ENCODE data around the gene GDF2. TPM values are rescaled to one million over a fixed set of nuclear protein-coding genes. Genes with fewer than 3 reads are reported as not detected.

GDF2 gene
- polyA plus RNA-seq, 1 donor, result not detected

DNA sequence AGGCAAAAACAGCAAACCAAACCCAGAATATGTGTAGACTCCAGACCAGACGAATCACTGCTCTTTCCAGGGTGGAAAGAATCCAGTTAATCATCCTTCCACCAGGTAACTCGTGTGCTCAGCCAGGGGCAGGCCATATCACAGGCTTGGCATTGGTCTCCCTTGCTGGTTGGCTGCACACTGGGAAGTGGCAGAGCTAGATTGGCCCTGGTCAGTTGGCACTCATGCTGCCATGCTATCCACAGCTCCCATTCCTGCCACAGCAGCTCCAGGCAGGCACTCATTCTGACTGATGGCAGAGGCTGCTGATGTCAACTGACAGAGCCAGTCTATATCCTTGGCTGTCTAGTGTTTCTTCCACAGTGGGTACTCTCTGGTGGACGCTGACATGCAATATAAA, 31.9 kb upstream of the GDF2 start:
- DNase-seq, result no peak
- Histone ChIP-seq H3K27me3 (ENCODE audit: control insufficient read depth, insufficient read depth, low read length) (peaks cover 20% of the 10 kb centered on the region), H3K4me3 (ENCODE audit: low read length) (no peak overlapping the region), H3K36me3 (ENCODE audit: control insufficient read depth, insufficient read depth, low read length) (no peaks in the 10 kb centered on the region), H3K27ac (ENCODE audit: low read length) (no peak overlapping the region), H3K9me3 (ENCODE audit: control insufficient read depth, low read depth, low read length) (no peaks in the 10 kb centered on the region), H3K4me1 (ENCODE audit: control insufficient read depth, insufficient read depth, low read length) (no peaks in the 10 kb centered on the region)
- no CpG with 5 or more reads among the region's 3 CpGs for WGBS (ENCODE audit: insufficient coverage, low lambda C conversion rate)

DNA sequence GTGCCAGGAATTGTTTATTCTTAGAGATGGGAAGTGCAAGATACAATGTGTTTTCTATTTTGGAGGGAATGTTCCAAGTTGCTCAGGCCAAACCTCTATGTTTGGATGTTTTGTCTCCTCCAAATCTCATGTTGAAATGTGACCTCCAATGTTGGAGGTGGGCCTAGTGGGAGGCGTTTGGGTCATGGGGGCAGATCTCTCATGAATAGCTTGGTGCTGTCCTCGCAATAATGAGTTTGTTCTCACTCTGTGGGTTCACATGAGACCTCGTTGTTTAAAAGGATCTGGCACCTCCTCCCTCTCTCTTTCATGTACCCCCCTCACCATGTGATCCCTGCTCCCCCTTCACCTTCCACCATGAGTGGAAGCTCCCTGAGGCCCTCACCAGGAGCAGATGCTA, 30.6 kb upstream of the GDF2 start:
- H3K36me3 ChIP-seq (ENCODE audit: control insufficient read depth, insufficient read depth, low read length), result no peaks in the 10 kb centered on the region
- DNase-seq, result no peak
- WGBS (ENCODE audit: insufficient coverage, low lambda C conversion rate), result no CpG with 5 or more reads among the region's 3 CpGs
- no peaks in the 10 kb centered on the region for H3K4me1 ChIP-seq (ENCODE audit: control insufficient read depth, insufficient read depth, low read length)
- no peak overlapping the region for H3K4me3 ChIP-seq (ENCODE audit: low read length)
- H3K27me3 ChIP-seq (ENCODE audit: control insufficient read depth, insufficient read depth, low read length), result peaks cover 27% of the 10 kb centered on the region
- H3K27ac ChIP-seq (ENCODE audit: low read length), result no peak overlapping the region
- no peaks in the 10 kb centered on the region for H3K9me3 ChIP-seq (ENCODE audit: control insufficient read depth, low read depth, low read length)

- Histone ChIP-seq H3K4me1 (ENCODE audit: control insufficient read depth, insufficient read depth, low read length) (no peaks in the 10 kb centered on the region), H3K27ac (ENCODE audit: low read length) (no peak overlapping the region), H3K27me3 (ENCODE audit: control insufficient read depth, insufficient read depth, low read length) (peaks cover 50% of the 10 kb centered on the region), H3K9me3 (ENCODE audit: control insufficient read depth, low read depth, low read length) (no peaks in the 10 kb centered on the region), H3K4me3 (ENCODE audit: low read length) (no peak overlapping the region), H3K36me3 (ENCODE audit: control insufficient read depth, insufficient read depth, low read length) (no peaks in the 10 kb centered on the region)
- 90% methylated on average over 2 of the region's 9 CpGs for WGBS (ENCODE audit: insufficient coverage, low lambda C conversion rate)
- DNase-seq, result no peak
Measured at GRCh38 chr10:47294057-47294456, 28.2 kb upstream of the GDF2 start.

GRCh38 chr10:47294501-47294900, 27.8 kb upstream of the GDF2 start:
- WGBS (ENCODE audit: insufficient coverage, low lambda C conversion rate), result no CpG with 5 or more reads among the region's 5 CpGs
- no peak for DNase-seq
- Histone ChIP-seq H3K4me3 (ENCODE audit: low read length) (no peak overlapping the region), H3K4me1 (ENCODE audit: control insufficient read depth, insufficient read depth, low read length) (no peaks in the 10 kb centered on the region), H3K27me3 (ENCODE audit: control insufficient read depth, insufficient read depth, low read length) (peaks cover 53% of the 10 kb centered on the region), H3K9me3 (ENCODE audit: control insufficient read depth, low read depth, low read length) (no peaks in the 10 kb centered on the region), H3K27ac (ENCODE audit: low read length) (no peak overlapping the region), H3K36me3 (ENCODE audit: control insufficient read depth, insufficient read depth, low read length) (no peaks in the 10 kb centered on the region)

DNA sequence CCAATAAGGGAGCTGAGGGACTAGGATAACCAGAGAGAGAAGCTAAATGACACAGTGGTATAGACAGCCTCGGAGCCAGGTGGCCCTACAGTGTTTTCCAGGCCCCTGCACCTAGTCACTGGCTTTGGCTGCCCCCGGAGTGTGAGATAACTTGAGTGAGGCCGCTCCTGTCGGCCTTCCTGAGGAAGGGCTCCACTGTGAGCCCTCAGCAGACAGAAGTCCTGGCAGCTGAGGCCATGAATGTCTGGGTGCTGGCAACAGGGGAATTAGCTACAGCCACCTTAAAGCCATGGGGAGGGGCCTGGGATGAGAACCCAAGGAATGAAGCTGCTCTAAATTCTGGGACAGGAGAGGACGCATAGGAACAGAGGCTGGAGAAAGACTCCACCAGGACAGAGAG, 26.8 kb upstream of the GDF2 start:
- Histone ChIP-seq H3K4me3 (ENCODE audit: low read length) (no peak overlapping the region), H3K27me3 (ENCODE audit: control insufficient read depth, insufficient read depth, low read length) (peaks cover 58% of the 10 kb centered on the region), H3K36me3 (ENCODE audit: control insufficient read depth, insufficient read depth, low read length) (no peaks in the 10 kb centered on the region), H3K4me1 (ENCODE audit: control insufficient read depth, insufficient read depth, low read length) (no peaks in the 10 kb centered on the region), H3K27ac (ENCODE audit: low read length) (no peak overlapping the region), H3K9me3 (ENCODE audit: control insufficient read depth, low read depth, low read length) (no peaks in the 10 kb centered on the region)
- no CpG with 5 or more reads among the region's 5 CpGs for WGBS (ENCODE audit: insufficient coverage, low lambda C conversion rate)
- no peak for DNase-seq

DNA sequence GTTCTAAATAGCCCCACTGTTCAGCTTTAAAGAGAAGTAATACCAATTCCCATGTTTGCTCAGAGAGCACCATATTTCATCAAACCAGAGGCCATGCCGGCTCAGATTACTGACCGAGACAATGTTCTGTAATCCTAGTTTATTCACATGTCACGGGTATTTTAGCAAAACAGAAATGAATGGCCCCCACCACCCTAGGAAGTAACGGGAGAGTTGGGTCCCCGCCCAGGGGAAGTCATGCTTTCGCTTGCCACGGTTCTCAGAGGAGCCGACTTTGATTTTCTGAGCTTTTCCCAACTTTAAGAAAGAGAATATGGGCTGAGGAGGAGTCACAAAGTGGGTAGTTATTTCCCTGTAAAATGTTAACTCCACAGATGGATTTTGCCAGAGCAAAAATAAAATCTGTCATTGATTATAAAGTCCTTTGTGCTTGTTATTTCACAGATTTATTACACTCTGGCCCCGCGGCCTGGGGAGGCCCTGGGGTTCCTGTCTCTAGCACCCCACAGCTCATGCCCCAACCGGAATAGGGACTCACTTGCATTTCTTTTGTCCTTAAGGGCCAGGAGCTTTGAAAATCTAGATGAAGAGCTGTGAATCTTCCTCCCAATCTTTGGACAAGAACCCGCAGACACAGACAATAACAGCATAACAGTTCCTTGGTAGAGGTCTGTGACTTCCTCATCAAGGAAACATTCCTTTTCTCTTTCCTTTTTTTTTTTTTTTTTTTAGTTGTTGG, 25.9 kb upstream of the GDF2 start:
- no peak for DNase-seq
- Histone ChIP-seq H3K27me3 (ENCODE audit: control insufficient read depth, insufficient read depth, low read length) (peaks cover 68% of the 10 kb centered on the region), H3K27ac (ENCODE audit: low read length) (no peak overlapping the region), H3K4me3 (ENCODE audit: low read length) (no peak overlapping the region), H3K9me3 (ENCODE audit: control insufficient read depth, low read depth, low read length) (no peaks in the 10 kb centered on the region), H3K36me3 (ENCODE audit: control insufficient read depth, insufficient read depth, low read length) (no peaks in the 10 kb centered on the region), H3K4me1 (ENCODE audit: control insufficient read depth, insufficient read depth, low read length) (no peaks in the 10 kb centered on the region)
- WGBS (ENCODE audit: insufficient coverage, low lambda C conversion rate), result 100% methylated on average over 1 of the region's 12 CpGs

DNA sequence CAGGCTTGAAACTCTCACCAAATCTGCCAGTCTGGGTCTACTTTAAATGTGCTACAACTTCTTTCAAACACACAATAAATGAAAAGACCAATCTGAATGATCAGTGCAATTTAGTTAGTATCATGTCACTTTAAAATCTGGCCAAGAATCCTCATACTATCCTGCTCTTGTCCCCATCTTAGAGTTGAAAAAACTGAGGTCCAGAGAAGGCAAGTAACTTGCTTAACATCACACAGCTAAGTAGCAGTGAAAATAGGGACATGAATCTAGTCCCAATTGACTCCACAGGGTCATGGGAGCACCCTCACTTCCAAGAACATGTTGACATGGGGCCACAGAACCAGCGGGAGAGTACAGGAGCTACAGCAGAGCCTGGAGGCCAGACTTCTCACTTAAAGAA, 25.3 kb upstream of the GDF2 start:
- H3K27ac ChIP-seq (ENCODE audit: low read length), result no peak overlapping the region
- H3K27me3 ChIP-seq (ENCODE audit: control insufficient read depth, insufficient read depth, low read length), result peaks cover 74% of the 10 kb centered on the region
- H3K4me3 ChIP-seq (ENCODE audit: low read length), result no peak overlapping the region
- DNase-seq, result no peak
- H3K4me1 ChIP-seq (ENCODE audit: control insufficient read depth, insufficient read depth, low read length), result no peaks in the 10 kb centered on the region
- H3K9me3 ChIP-seq (ENCODE audit: control insufficient read depth, low read depth, low read length), result no peaks in the 10 kb centered on the region
- no peaks in the 10 kb centered on the region for H3K36me3 ChIP-seq (ENCODE audit: control insufficient read depth, insufficient read depth, low read length)
- WGBS (ENCODE audit: insufficient coverage, low lambda C conversion rate), result no CpG with 5 or more reads among the region's 1 CpG

GRCh38 chr10:47297866-47298540, 24.3 kb upstream of the GDF2 start:
- H3K9me3 ChIP-seq (ENCODE audit: control insufficient read depth, low read depth, low read length), result no peaks in the 10 kb centered on the region
- no peak overlapping the region for H3K27ac ChIP-seq (ENCODE audit: low read length)
- no peak overlapping the region for H3K4me3 ChIP-seq (ENCODE audit: low read length)
- no peaks in the 10 kb centered on the region for H3K4me1 ChIP-seq (ENCODE audit: control insufficient read depth, insufficient read depth, low read length)
- H3K27me3 ChIP-seq (ENCODE audit: control insufficient read depth, insufficient read depth, low read length), result peaks cover 84% of the 10 kb centered on the region
- WGBS (ENCODE audit: insufficient coverage, low lambda C conversion rate), result no CpG with 5 or more reads among the region's 12 CpGs
- DNase-seq, result no peak
- H3K36me3 ChIP-seq (ENCODE audit: control insufficient read depth, insufficient read depth, low read length), result no peaks in the 10 kb centered on the region

DNA sequence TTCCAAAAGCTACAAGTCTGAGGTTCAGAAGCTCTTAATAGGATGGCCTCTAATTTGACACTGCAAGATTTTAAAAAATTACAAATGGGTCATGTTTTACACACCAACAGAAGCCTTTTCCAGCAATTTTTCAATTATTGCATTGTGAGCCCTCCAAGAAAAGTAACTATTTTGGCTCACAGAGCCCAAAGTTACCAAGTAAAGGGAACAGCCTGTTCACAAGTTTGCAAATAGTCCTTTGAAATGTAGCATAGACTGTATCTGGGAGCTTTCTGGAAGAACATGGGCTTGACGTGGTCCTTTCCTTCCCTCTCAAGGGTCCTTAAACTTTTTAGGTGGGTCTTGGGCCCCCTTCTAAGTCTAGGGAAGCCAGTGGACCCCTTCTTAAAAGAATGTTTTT, 23.5 kb upstream of the GDF2 start:
- no peaks in the 10 kb centered on the region for H3K36me3 ChIP-seq (ENCODE audit: control insufficient read depth, insufficient read depth, low read length)
- no peak for DNase-seq
- no peaks in the 10 kb centered on the region for H3K4me1 ChIP-seq (ENCODE audit: control insufficient read depth, insufficient read depth, low read length)
- no peak overlapping the region for H3K27ac ChIP-seq (ENCODE audit: low read length)
- no peak overlapping the region for H3K4me3 ChIP-seq (ENCODE audit: low read length)
- WGBS (ENCODE audit: insufficient coverage, low lambda C conversion rate), result no CpG with 5 or more reads among the region's 1 CpG
- peaks cover 85% of the 10 kb centered on the region for H3K27me3 ChIP-seq (ENCODE audit: control insufficient read depth, insufficient read depth, low read length)
- no peaks in the 10 kb centered on the region for H3K9me3 ChIP-seq (ENCODE audit: control insufficient read depth, low read depth, low read length)

DNA sequence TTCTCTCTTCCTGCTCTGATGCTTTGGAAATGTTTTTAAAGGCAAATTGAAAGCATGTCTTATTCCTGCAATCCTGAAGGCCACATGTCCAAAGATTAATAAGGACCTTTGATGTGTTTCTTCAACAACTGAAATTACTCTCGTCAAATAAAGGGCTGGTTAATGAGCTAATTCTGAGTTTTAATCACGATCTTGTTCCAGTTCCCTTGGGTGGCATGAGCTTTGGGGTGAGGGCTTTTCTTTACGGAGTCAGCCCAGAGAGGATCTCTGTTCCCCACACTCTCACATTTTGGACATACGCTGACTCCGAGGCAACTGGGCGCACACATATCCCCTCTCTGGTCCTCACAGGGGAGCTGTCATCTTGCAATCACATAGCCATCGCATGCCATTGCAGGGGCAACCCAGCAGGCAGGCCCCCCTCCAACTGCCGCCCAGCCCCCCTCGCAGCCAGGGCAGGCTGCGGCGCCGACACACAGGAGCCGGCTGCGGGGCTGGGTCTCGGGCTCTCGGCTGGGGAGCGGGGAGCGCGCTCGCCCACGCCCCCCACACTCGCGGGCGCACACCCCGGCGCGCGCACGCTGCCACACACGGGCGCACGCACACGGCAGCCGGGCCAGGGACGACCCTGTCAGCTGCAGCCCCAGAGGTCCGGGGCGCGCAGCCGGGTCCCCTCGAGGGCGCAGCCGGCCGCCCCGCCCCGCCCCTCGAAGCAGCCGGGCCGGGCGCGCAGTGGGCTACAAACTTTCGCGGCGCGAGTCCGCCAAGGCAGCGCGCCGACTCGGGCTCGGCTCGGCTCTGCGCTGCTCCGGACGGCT, 22.4 kb upstream of the GDF2 start, which contains the start of gene GDF10:
TSS of gene GDF10 (plus strand) at position 587 of the 818 bp plus-strand sequence. CDS start 455 bp downstream, outside the sequence.
- Histone ChIP-seq H3K27me3 (ENCODE audit: control insufficient read depth, insufficient read depth, low read length) (peaks cover 85% of the 10 kb centered on the region), H3K9me3 (ENCODE audit: control insufficient read depth, low read depth, low read length) (no peaks in the 10 kb centered on the region), H3K4me1 (ENCODE audit: control insufficient read depth, insufficient read depth, low read length) (no peaks in the 10 kb centered on the region), H3K36me3 (ENCODE audit: control insufficient read depth, insufficient read depth, low read length) (no peaks in the 10 kb centered on the region), H3K27ac (ENCODE audit: low read length) (no peak within 1 kb of the TSS), H3K4me3 (ENCODE audit: low read length) (peak within 1 kb of the TSS; percentile 13)
- WGBS (ENCODE audit: insufficient coverage, low lambda C conversion rate), result no CpG with 5 or more reads among the region's 64 CpGs
- DNase-seq, result no peak
